ENCODE measurements around the gene ADAMTS2. TPM values are rescaled to one million over a fixed set of nuclear protein-coding genes. Genes with fewer than 3 reads are reported as not detected.

The ADAMTS2 gene
- total RNA-seq, 1 experiment from 2014 or later: 3.9 TPM

DNA sequence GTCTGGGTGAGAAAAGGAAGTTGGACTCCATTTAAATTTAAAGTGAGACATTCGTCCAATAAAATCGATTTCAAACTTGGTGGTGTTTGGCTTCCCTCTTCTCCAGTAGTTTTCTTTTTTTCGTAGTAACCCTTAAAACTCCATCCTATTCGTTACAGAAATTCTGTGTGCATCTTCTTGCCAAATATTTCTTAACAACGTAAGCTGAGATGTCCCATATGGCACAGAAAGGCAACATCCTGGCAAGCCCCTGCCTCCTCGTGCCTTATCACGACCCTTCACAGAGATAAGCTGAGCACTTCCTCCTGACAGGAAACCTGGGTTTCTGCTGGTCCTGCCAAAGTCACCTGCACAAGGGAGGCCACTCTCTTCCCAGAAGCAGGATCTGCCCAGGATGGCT, 11.8 kb upstream of the ADAMTS2 start:
- H3K27me3 ChIP-seq (ENCODE audit: insufficient read depth, low read length): no peaks in the 10 kb centered on the region
- ATAC-seq: no peak
- ChIA-PET POLR2A (no interaction called here), CTCF (no interaction called here), RAD21 (ENCODE audit: low non-redundant PET in 1 of 2, low total read pairs in 2 of 2, uncharacterized antibody in 2 of 2, unreplicated experiment in 2 of 2) (no interaction called here)
- no peak overlapping the region for H3K9ac ChIP-seq (ENCODE audit: low read length)
- H2AFZ ChIP-seq (ENCODE audit: low read depth, low read length, poor library complexity, severe bottlenecking): no peak overlapping the region
- H3K27ac ChIP-seq (ENCODE audit: low read depth, low read length): no peak overlapping the region
- BruUV-seq (replicated peaks): no TSS peak
- no peak overlapping the region for H3K4me2 ChIP-seq (ENCODE audit: low read length)
- intact Hi-C loops (cut with micrococcal nuclease): no loop called here
- H3K79me2 ChIP-seq (ENCODE audit: insufficient read depth, low read length): no peaks in the 10 kb centered on the region
- no peak for DNase-seq (ENCODE audit: low read depth, low spot score)
- H3K4me3 ChIP-seq (replicated peaks in 1 of 2; ENCODE audit: low read depth in 1 of 2, low read length in 2 of 2): no peak overlapping the region
- no peaks in the 10 kb centered on the region for H3K36me3 ChIP-seq (ENCODE audit: control insufficient read depth in 1 of 2, insufficient read depth in 2 of 2, low read length in 2 of 2)
- no peaks in the 10 kb centered on the region for H3K9me3 ChIP-seq (ENCODE audit: control insufficient read depth in 1 of 2, insufficient read depth in 1 of 2, low read depth in 1 of 2, low read length in 2 of 2)
- TF ChIP-seq, protein P1, sequence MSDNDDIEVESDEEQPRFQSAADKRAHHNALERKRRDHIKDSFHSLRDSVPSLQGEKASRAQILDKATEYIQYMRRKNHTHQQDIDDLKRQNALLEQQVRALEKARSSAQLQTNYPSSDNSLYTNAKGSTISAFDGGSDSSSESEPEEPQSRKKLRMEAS (IDR thresholded peaks at IDR 0.05): no peak
- TF ChIP-seq CBX3 (IDR thresholded peaks at IDR 0.05; ENCODE audit: low read depth) (no peak), TCF7L2 (IDR thresholded peaks at IDR 0.05; ENCODE audit: borderline replicate concordance, extremely low read depth, insufficient read depth, insufficient read length) (no peak), ZFX (IDR thresholded peaks at IDR 0.05) (no peak), EGR1 (IDR thresholded peaks at IDR 0.05; ENCODE audit: low read depth) (no peak), POLR2AphosphoS5 (IDR thresholded peaks at IDR 0.05; ENCODE audit: low read depth, low read length) (no peak), CEBPB (IDR thresholded peaks at IDR 0.05; ENCODE audit: low read depth) (no peak), ZNF274 (IDR thresholded peaks at IDR 0.05; ENCODE audit: low read depth, low read length) (no peak), FOSL1 (IDR thresholded peaks at IDR 0.05; ENCODE audit: low read depth) (no peak), EZH2phosphoT487 (IDR thresholded peaks at IDR 0.05; ENCODE audit: borderline replicate concordance) (no peak), SP1 (IDR thresholded peaks at IDR 0.05; ENCODE audit: low read depth) (no peak), SIN3A (IDR thresholded peaks at IDR 0.05; ENCODE audit: low read depth) (no peak)
- TF ChIP-seq, protein P2, sequence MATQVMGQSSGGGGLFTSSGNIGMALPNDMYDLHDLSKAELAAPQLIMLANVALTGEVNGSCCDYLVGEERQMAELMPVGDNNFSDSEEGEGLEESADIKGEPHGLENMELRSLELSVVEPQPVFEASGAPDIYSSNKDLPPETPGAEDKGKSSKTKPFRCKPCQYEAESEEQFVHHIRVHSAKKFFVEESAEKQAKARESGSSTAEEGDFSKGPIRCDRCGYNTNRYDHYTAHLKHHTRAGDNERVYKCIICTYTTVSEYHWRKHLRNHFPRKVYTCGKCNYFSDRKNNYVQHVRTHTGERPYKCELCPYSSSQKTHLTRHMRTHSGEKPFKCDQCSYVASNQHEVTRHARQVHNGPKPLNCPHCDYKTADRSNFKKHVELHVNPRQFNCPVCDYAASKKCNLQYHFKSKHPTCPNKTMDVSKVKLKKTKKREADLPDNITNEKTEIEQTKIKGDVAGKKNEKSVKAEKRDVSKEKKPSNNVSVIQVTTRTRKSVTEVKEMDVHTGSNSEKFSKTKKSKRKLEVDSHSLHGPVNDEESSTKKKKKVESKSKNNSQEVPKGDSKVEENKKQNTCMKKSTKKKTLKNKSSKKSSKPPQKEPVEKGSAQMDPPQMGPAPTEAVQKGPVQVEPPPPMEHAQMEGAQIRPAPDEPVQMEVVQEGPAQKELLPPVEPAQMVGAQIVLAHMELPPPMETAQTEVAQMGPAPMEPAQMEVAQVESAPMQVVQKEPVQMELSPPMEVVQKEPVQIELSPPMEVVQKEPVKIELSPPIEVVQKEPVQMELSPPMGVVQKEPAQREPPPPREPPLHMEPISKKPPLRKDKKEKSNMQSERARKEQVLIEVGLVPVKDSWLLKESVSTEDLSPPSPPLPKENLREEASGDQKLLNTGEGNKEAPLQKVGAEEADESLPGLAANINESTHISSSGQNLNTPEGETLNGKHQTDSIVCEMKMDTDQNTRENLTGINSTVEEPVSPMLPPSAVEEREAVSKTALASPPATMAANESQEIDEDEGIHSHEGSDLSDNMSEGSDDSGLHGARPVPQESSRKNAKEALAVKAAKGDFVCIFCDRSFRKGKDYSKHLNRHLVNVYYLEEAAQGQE (IDR thresholded peaks at IDR 0.05; ENCODE audit: low read depth): no peak
- TF ChIP-seq, protein P3, sequence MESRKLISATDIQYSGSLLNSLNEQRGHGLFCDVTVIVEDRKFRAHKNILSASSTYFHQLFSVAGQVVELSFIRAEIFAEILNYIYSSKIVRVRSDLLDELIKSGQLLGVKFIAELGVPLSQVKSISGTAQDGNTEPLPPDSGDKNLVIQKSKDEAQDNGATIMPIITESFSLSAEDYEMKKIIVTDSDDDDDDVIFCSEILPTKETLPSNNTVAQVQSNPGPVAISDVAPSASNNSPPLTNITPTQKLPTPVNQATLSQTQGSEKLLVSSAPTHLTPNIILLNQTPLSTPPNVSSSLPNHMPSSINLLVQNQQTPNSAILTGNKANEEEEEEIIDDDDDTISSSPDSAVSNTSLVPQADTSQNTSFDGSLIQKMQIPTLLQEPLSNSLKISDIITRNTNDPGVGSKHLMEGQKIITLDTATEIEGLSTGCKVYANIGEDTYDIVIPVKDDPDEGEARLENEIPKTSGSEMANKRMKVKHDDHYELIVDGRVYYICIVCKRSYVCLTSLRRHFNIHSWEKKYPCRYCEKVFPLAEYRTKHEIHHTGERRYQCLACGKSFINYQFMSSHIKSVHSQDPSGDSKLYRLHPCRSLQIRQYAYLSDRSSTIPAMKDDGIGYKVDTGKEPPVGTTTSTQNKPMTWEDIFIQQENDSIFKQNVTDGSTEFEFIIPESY (IDR thresholded peaks at IDR 0.05; ENCODE audit: extremely low read depth, insufficient replicate concordance, low read length): no peak
- TF ChIP-seq, protein P4, sequence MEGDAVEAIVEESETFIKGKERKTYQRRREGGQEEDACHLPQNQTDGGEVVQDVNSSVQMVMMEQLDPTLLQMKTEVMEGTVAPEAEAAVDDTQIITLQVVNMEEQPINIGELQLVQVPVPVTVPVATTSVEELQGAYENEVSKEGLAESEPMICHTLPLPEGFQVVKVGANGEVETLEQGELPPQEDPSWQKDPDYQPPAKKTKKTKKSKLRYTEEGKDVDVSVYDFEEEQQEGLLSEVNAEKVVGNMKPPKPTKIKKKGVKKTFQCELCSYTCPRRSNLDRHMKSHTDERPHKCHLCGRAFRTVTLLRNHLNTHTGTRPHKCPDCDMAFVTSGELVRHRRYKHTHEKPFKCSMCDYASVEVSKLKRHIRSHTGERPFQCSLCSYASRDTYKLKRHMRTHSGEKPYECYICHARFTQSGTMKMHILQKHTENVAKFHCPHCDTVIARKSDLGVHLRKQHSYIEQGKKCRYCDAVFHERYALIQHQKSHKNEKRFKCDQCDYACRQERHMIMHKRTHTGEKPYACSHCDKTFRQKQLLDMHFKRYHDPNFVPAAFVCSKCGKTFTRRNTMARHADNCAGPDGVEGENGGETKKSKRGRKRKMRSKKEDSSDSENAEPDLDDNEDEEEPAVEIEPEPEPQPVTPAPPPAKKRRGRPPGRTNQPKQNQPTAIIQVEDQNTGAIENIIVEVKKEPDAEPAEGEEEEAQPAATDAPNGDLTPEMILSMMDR (IDR thresholded peaks at IDR 0.05 in 2 of 3, conservative IDR thresholded peaks at IDR 0.05 in 1 of 3; ENCODE audit: borderline replicate concordance in 1 of 3, insufficient read depth in 1 of 3, low read depth in 2 of 3, low read length in 2 of 3): no peak
- TF ChIP-seq, protein P5, sequence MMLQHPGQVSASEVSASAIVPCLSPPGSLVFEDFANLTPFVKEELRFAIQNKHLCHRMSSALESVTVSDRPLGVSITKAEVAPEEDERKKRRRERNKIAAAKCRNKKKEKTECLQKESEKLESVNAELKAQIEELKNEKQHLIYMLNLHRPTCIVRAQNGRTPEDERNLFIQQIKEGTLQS (IDR thresholded peaks at IDR 0.05): no peak
- no peaks in the 10 kb centered on the region for H3K4me1 ChIP-seq (ENCODE audit: control insufficient read depth in 1 of 2, insufficient read depth in 2 of 2, low read length in 2 of 2)
- H4K20me1 ChIP-seq (ENCODE audit: insufficient read depth): no peaks in the 10 kb centered on the region
- H3K9me2 ChIP-seq (ENCODE audit: insufficient read depth): no peaks in the 10 kb centered on the region

All from HCT116 (cell line).